Measurements from ENCODE around the gene SUFU. TPM values are rescaled to one million over a fixed set of nuclear protein-coding genes. Genes with fewer than 3 reads are reported as not detected.

Gene SUFU
- total and polyA plus RNA-seq, 2 of the 13 experiments (the other 11 are each of a cell fraction or from before 2014, with no cell fraction given) = 2.9 to 5.5 TPM

GRCh38 chr10:102470579-102471546 is 32.9 kb upstream of the SUFU start (continued):
- TF ChIP-seq PRDM10 (CRISPR knock-in tag; IDR thresholded peaks at IDR 0.05; ENCODE audit: low read depth) (no peak), RBFOX2 (IDR thresholded peaks at IDR 0.05; ENCODE audit: low read depth, low read length) (no peak), CHCHD3 (CRISPR knock-in tag; IDR thresholded peaks at IDR 0.05) (no peak), GZF1 (CRISPR knock-in tag; IDR thresholded peaks at IDR 0.05) (no peak), CHD4 (IDR thresholded peaks at IDR 0.05; ENCODE audit: borderline replicate concordance, low read length) (no peak), CEBPZ (IDR thresholded peaks at IDR 0.05; ENCODE audit: low read length) (no peak), ZSCAN22 (CRISPR knock-in tag; IDR thresholded peaks at IDR 0.05) (no peak), ZNF280D (CRISPR knock-in tag; IDR thresholded peaks at IDR 0.05) (no peak), ZNF263 (CRISPR knock-in tag; IDR thresholded peaks at IDR 0.05) (no peak), ZNF605 (CRISPR knock-in tag; IDR thresholded peaks at IDR 0.05) (no peak), HCFC1 (IDR thresholded peaks at IDR 0.05; ENCODE audit: low read depth, low read length) (no peak), CCDC6 (CRISPR knock-in tag; IDR thresholded peaks at IDR 0.05) (no peak), TAF15 (IDR thresholded peaks at IDR 0.05; ENCODE audit: low read depth, low read length, poor library complexity, severe bottlenecking) (no peak)

All from HepG2 (cell line).